GM12878 (cell line): Measurements from ENCODE around the gene ATAD2B. TPM values are rescaled to one million over a fixed set of nuclear protein-coding genes. Genes with fewer than 3 reads are reported as not detected.

Experiments used
- ATAC-seq: fragments of 200-7000 bp; cut with Tn5 transposase; 3 replicates; pipeline ENCODE4 v1.9.1; 2020; ENCODE audit warnings: mild to moderate bottlenecking, moderate library complexity
- BruUV-seq: library from RNA; stranded (reverse); fragments of 400-500 nt; replicated peaks from 2 replicates; lab custom pipeline; 2021; lab: Mats Ljungman, UMichigan
- CTCF ChIA-PET: fragments of 300-600 bp; sonication (Branson Sonifier 250); formaldehyde crosslinking; extraction: SDS; loops from one replicate; lab custom pipeline; 2021; ENCODE audit warnings: inconsistent platforms; lab: Yijun Ruan, JAX
- POLR2A ChIA-PET: fragments of 350-600 bp; formaldehyde crosslinking; extraction: SDS; loops from one replicate; lab custom pipeline; 2021; ENCODE audit warnings: inconsistent platforms; lab: Charles Lee
- RAD21 ChIA-PET: fragments of 300-600 bp; sonication (Branson Sonifier 250); formaldehyde crosslinking; loops from one replicate; lab custom pipeline; 2023; ENCODE audit warnings: antibody characterized with exemption; ENCODE audit not compliant: unreplicated experiment; lab: Charles Lee
- SMC1A ChIA-PET: fragments of 300-600 bp; sonication (Branson Sonifier 250); formaldehyde crosslinking; loops from one replicate; lab custom pipeline; 2023; ENCODE audit not compliant: unreplicated experiment, uncharacterized antibody; lab: Charles Lee
- DNase-seq: peaks from one replicate; pipeline ENCODE4 v3.0.0-alpha.2; 2011; ENCODE audit warnings: low read depth, low spot score
- FAIRE-seq: peaks from 3 replicates; lab custom pipeline; 2011; peaks lifted over from hg19 to GRCh38; lab: Jason Lieb, UNC
- H2AFZ ChIP-seq: 2 replicates; pipeline ENCODE4 v1.6.0; 2011; ENCODE audit warnings: low read depth, low read length, control low read depth; ENCODE audit not compliant: control insufficient read depth
- H3K27ac ChIP-seq: 2 replicates; pipeline ENCODE4 v1.5.1; 2011; ENCODE audit warnings: control low read depth; ENCODE audit not compliant: control insufficient read depth, insufficient read depth
- H3K27me3 ChIP-seq, 2 experiments: replicated peaks in 1 of 2; 2 replicates each; pipeline versions ENCODE4 v1.6.0 to v1.6.1; 2011; ENCODE audit warnings: low read length in 1 of 2; ENCODE audit not compliant: control insufficient read depth in 2 of 2, insufficient read depth in 2 of 2
- H3K36me3 ChIP-seq, 2 experiments: 2 replicates each; pipeline ENCODE4 v1.5.1; 2011; ENCODE audit warnings: low read length in 1 of 2; ENCODE audit not compliant: control insufficient read depth in 2 of 2, insufficient read depth in 2 of 2
- H3K4me1 ChIP-seq: 2 replicates; pipeline ENCODE4 v1.6.1; 2011; ENCODE audit warnings: mild to moderate bottlenecking, low read length, moderate library complexity, mixed read lengths; ENCODE audit not compliant: control insufficient read depth, insufficient read depth
- H3K4me2 ChIP-seq: 2 replicates; pipeline ENCODE4 v1.6.0; 2011; ENCODE audit warnings: control low read depth; ENCODE audit not compliant: control insufficient read depth, insufficient read depth
- H3K4me3 ChIP-seq: fragments of 200-600 bp; sonication (generic); 2 replicates; pipeline ENCODE4 v1.5.1; 2016
- H3K79me2 ChIP-seq: 2 replicates; pipeline ENCODE4 v1.6.0; 2011; ENCODE audit warnings: low read length; ENCODE audit not compliant: control insufficient read depth, insufficient read depth
- H3K9ac ChIP-seq: 2 replicates; pipeline ENCODE4 v1.8.0; 2011; ENCODE audit warnings: low read length, control low read depth, mixed read lengths; ENCODE audit not compliant: control insufficient read depth, insufficient read depth
- H3K9me3 ChIP-seq: replicated peaks from 3 replicates; pipeline ENCODE4 v1.5.1; 2011; ENCODE audit warnings: mild to moderate bottlenecking, low read length; ENCODE audit not compliant: control insufficient read depth, insufficient read depth
- H4K20me1 ChIP-seq: 2 replicates; pipeline ENCODE4 v1.6.0; 2011; ENCODE audit not compliant: control insufficient read depth, insufficient read depth
- ATF3 ChIP-seq: IDR thresholded peaks from 2 replicates; pipeline ENCODE4 v1.6.1; 2011; ENCODE audit warnings: low read depth, mild to moderate bottlenecking, low read length, moderate library complexity, borderline replicate concordance; ENCODE audit errors: extremely low read depth
- BCLAF1 ChIP-seq: fragments of 450-650 bp; IDR thresholded peaks from 2 replicates; pipeline ENCODE4 v1.6.1; 2017; ENCODE audit warnings: antibody characterized with exemption, mild to moderate bottlenecking, moderate library complexity
- IRF4 ChIP-seq: IDR thresholded peaks from 2 replicates; pipeline ENCODE4 v1.6.1; 2011; ENCODE audit warnings: low read depth, low read length
- MAX ChIP-seq: IDR thresholded peaks from 2 replicates; pipeline ENCODE4 v1.6.1; 2012; ENCODE audit warnings: low read depth, low read length, improper control_type of control experiment
- MYB ChIP-seq: fragments of 150-350 bp; IDR thresholded peaks from 2 replicates; pipeline ENCODE4 v1.6.1; 2014; ENCODE audit warnings: mild to moderate bottlenecking, low read depth, low read length, borderline replicate concordance
- NR2C1 ChIP-seq: fragments of 450-650 bp; IDR thresholded peaks from 2 replicates; pipeline ENCODE4 v1.6.1; 2017; ENCODE audit warnings: antibody characterized with exemption, mild to moderate bottlenecking, moderate library complexity
- POU2F2 ChIP-seq: IDR thresholded peaks from 3 replicates; pipeline ENCODE4 v1.6.1; 2011; ENCODE audit warnings: low read depth, mild to moderate bottlenecking, low read length, borderline replicate concordance
- RB1 ChIP-seq: fragments of 450-650 bp; formaldehyde crosslinking; IDR thresholded peaks from 2 replicates; pipeline ENCODE4 v1.6.1; 2017; ENCODE audit warnings: mild to moderate bottlenecking, borderline replicate concordance
- SPI1 ChIP-seq: IDR thresholded peaks from 2 replicates; pipeline ENCODE4 v1.6.1; 2011; ENCODE audit warnings: low read depth, mild to moderate bottlenecking, low read length, moderate library complexity, borderline replicate concordance; ENCODE audit not compliant: insufficient read depth
- TARDBP ChIP-seq: IDR thresholded peaks from 2 replicates; pipeline ENCODE4 v1.6.1; 2016; ENCODE audit warnings: borderline replicate concordance
- WGBS: methylation state at CpG from one replicate; pipeline ENCODE4 v1.1.6; 2016; ENCODE audit warnings: low lambda C conversion rate; ENCODE audit not compliant: insufficient replicate concordance, insufficient coverage; ENCODE audit errors: missing lambda C conversion rate; 5-methylcytosine and 5-hydroxymethylcytosine counted together
- in situ Hi-C: fragments of 300-500 bp; cut with MboI; formaldehyde crosslinking; loops from 9 replicates; pipeline ENCODE4 v1.14.3; 2018; ENCODE audit warnings: mixed read lengths
- intact Hi-C: fragments of 100-400 bp; cut with micrococcal nuclease; formaldehyde crosslinking; loops from one replicate; pipeline ENCODE4 v1.14.2; 2022; ENCODE audit not compliant: unreplicated experiment
- polyA plus RNA-seq, 11 experiments: library from polyadenylated mRNA; depleted of rRNA in 4 of 11; unstranded in 6 of 11; stranded (reverse) in 5 of 11; fragments of >200 nt; fragmentation: Nextera tagmentation in 4 of 11; fragmentation: Illumina TruSeq in 1 of 11; extraction: Ambion mirVana in 4 of 11; extraction: Trizol in 1 of 11; gene quantifications; 1 replicate in 1 of 11; 2 replicates in 10 of 11; pipeline versions ENCODE4 v1.2.1 to v1.2.3, GENCODE V29; 2011 to 2016; ENCODE audit warnings: inconsistent platforms in 2 of 11, missing spikeins in 2 of 11, low read depth in 1 of 11
- total RNA-seq, 4 experiments: library from RNA; depleted of rRNA in 3 of 4; stranded (reverse); fragments of >200 nt in 3 of 4; fragmentation: Illumina TruSeq in 1 of 4; extraction: Trizol in 1 of 4; gene quantifications; 2 replicates each; pipeline versions ENCODE4 v1.2.1 to v1.2.3, GENCODE V29; 2013 to 2021

Gene ATAD2B
- total and polyA plus RNA-seq, 10 of the 15 experiments (the other 5 are each of a cell fraction or from before 2014, with no cell fraction given) = 3.6 to 29.9 (median 16.8) TPM

GRCh38 chr2:23806201-23806600 lies 120.7 kb downstream of the ATAD2B start:
- H4K20me1 ChIP-seq = no peaks in the 10 kb centered on the region
- no peaks in the 10 kb centered on the region for H3K27me3 ChIP-seq
- peaks cover 6% of the 10 kb centered on the region; the same call in 1 of the 2 replicates for H3K4me1 ChIP-seq
- 46% methylated on average over 2 of the region's 2 CpGs for WGBS
- in situ Hi-C loops = no loop called here
- no peak for ATAC-seq
- no peak overlapping the region for H3K4me3 ChIP-seq
- intact Hi-C loops = no loop called here
- SMC1A ChIA-PET = interaction anchor here (1.5 kb wide), 1 partner anchor 14 kb away, joined by 4 read pairs; no protein-coding TSS in a partner anchor
- no peak overlapping the region for H3K27ac ChIP-seq
- TF ChIP-seq NR2C1 (no peak), IRF4 (no peak), RB1 (no peak), MYB (no peak), TARDBP (no peak), POU2F2 (no peak), ATF3 (no peak), BCLAF1 (no peak), SPI1 (no peak), MAX (no peak)
- TF ChIP-seq, all 136 proteins: peak for 0
- ChIA-PET CTCF (interaction anchor here (1.1 to 2.3 kb wide), 4 partner anchors 10 to 278 kb away, joined by 3 to 12 read pairs (median 6); partner anchors contain the start of gene TP53I3), POLR2A (interaction anchor here (0.6 kb wide), 1 partner anchor 496 kb away, joined by 4 read pairs; no protein-coding TSS in a partner anchor), RAD21 (no interaction called here)
- Histone ChIP-seq H3K79me2 (no peaks in the 10 kb centered on the region), H3K9me3 (no peaks in the 10 kb centered on the region), H3K9ac (no peak overlapping the region), H3K36me3 (no peaks in the 10 kb centered on the region; a peak in 2 of 4 replicates), H2AFZ (no peak overlapping the region), H3K4me2 (no peak overlapping the region)
- DNase-seq = no peak
- no TSS peak for BruUV-seq
- FAIRE-seq = no peak
